ENCODE results near the gene UBE2QL1.

The UBE2QL1 gene

GRCh38 chr5:6453937-6454560 is 5.4 kb downstream of the UBE2QL1 start:
- in situ Hi-C loops (cut with MboI; ENCODE audit: low pct_unique_long_range_greater_than_20kb, low sequenced_read_pairs, unreplicated experiment): no loop called here
- TF ChIP-seq, protein P1, sequence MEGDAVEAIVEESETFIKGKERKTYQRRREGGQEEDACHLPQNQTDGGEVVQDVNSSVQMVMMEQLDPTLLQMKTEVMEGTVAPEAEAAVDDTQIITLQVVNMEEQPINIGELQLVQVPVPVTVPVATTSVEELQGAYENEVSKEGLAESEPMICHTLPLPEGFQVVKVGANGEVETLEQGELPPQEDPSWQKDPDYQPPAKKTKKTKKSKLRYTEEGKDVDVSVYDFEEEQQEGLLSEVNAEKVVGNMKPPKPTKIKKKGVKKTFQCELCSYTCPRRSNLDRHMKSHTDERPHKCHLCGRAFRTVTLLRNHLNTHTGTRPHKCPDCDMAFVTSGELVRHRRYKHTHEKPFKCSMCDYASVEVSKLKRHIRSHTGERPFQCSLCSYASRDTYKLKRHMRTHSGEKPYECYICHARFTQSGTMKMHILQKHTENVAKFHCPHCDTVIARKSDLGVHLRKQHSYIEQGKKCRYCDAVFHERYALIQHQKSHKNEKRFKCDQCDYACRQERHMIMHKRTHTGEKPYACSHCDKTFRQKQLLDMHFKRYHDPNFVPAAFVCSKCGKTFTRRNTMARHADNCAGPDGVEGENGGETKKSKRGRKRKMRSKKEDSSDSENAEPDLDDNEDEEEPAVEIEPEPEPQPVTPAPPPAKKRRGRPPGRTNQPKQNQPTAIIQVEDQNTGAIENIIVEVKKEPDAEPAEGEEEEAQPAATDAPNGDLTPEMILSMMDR (IDR thresholded peaks at IDR 0.05; ENCODE audit: extremely low read depth, insufficient read depth, missing control alignments): no peak
- DNase-seq (ENCODE audit: low spot score): no peak

DNA sequence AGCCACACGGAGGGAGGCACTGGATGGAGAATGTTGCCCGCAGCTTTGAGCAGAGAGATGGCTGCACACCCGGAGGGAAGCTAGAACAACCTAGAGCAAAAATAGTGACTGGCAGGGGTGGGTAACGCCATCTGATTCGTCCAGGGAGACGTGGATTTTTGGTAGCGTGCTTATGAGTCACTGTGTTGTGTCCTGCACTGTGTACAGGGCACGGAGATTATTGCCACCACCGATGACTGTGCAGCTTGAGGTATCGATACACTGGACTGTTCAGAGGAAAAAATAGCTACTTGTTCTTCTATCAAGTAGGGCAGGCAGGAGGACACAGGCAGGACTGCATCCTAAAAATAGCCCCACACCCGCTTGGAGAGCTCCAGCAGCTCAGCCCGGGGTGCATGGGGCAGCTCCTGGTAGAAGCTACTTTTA is 6.0 kb downstream of the UBE2QL1 start:
- in situ Hi-C loops (cut with MboI; ENCODE audit: low pct_unique_long_range_greater_than_20kb, low sequenced_read_pairs, unreplicated experiment): no loop called here

GRCh38 chr5:6455571-6456200 is 7.0 kb downstream of the UBE2QL1 start:
- TF ChIP-seq, protein P1 (IDR thresholded peaks at IDR 0.05; ENCODE audit: extremely low read depth, insufficient read depth, missing control alignments): no peak
- DNase-seq (ENCODE audit: low spot score): no peak
- in situ Hi-C loops (cut with MboI; ENCODE audit: low pct_unique_long_range_greater_than_20kb, low sequenced_read_pairs, unreplicated experiment): no loop called here

More for the DNA sequence above, 6.0 kb downstream of the UBE2QL1 start:
- TF ChIP-seq, protein P1 (IDR thresholded peaks at IDR 0.05; ENCODE audit: extremely low read depth, insufficient read depth, missing control alignments): no peak
- DNase-seq (ENCODE audit: low spot score): no peak

GRCh38 chr5:6456766-6457370 is 8.2 kb downstream of the UBE2QL1 start:
- TF ChIP-seq, protein P1 (IDR thresholded peaks at IDR 0.05; ENCODE audit: extremely low read depth, insufficient read depth, missing control alignments): no peak
- in situ Hi-C loops (cut with MboI; ENCODE audit: low pct_unique_long_range_greater_than_20kb, low sequenced_read_pairs, unreplicated experiment): no loop called here
- no peak for DNase-seq (ENCODE audit: low spot score)

DNA sequence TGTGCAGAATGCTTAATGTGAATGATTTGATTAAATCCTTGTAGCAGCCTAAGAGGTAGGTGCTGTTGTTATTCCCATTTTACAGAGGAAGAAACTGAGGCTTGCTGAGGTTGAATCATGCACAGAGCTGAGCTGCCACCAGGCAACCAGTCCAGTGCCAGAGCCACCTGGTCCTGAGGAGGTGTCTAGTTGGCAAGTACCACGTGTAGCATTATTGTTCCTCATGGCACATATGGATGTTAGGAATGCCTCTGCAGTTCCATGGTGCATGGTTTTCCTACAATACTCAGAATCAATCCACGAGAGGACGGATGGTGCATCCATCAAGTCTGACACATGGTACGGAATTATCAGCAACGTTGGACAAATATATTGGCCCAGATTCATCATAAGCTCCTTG is 8.9 kb downstream of the UBE2QL1 start:
- in situ Hi-C loops (cut with MboI; ENCODE audit: low pct_unique_long_range_greater_than_20kb, low sequenced_read_pairs, unreplicated experiment): no loop called here
- no peak for DNase-seq (ENCODE audit: low spot score)
- TF ChIP-seq, protein P1 (IDR thresholded peaks at IDR 0.05; ENCODE audit: extremely low read depth, insufficient read depth, missing control alignments): no peak

- no peak for DNase-seq (ENCODE audit: low spot score)
- in situ Hi-C loops (cut with MboI; ENCODE audit: low pct_unique_long_range_greater_than_20kb, low sequenced_read_pairs, unreplicated experiment): no loop called here
- TF ChIP-seq, protein P1 (IDR thresholded peaks at IDR 0.05; ENCODE audit: extremely low read depth, insufficient read depth, missing control alignments): no peak
Measured at GRCh38 chr5:6458833-6459232, 10.2 kb downstream of the UBE2QL1 start.
